ENCODE measurements around the gene MAN2A1. TPM values are rescaled to one million over a fixed set of nuclear protein-coding genes. Genes with fewer than 3 reads are reported as not detected.

Gene MAN2A1
- total RNA-seq, 4 donors from 2014 or later: 53.1 to 83.6 (median 59.3) TPM

- Histone ChIP-seq H3K27me3 (no peaks in the 10 kb centered on the region), H3K4me3 (replicated peaks in 1 of 3) (no peak overlapping the region), H3K4me1 (peaks cover 0 to 5% of the 10 kb centered on the region in 2 donors), H3K27ac (no peak overlapping the region), H3K36me3 (no peaks in the 10 kb centered on the region), H3K9me3 (no peaks in the 10 kb centered on the region)
- no peak for TF ChIP-seq POLR2A (IDR thresholded peaks at IDR 0.05)
- TF ChIP-seq, protein P1, sequence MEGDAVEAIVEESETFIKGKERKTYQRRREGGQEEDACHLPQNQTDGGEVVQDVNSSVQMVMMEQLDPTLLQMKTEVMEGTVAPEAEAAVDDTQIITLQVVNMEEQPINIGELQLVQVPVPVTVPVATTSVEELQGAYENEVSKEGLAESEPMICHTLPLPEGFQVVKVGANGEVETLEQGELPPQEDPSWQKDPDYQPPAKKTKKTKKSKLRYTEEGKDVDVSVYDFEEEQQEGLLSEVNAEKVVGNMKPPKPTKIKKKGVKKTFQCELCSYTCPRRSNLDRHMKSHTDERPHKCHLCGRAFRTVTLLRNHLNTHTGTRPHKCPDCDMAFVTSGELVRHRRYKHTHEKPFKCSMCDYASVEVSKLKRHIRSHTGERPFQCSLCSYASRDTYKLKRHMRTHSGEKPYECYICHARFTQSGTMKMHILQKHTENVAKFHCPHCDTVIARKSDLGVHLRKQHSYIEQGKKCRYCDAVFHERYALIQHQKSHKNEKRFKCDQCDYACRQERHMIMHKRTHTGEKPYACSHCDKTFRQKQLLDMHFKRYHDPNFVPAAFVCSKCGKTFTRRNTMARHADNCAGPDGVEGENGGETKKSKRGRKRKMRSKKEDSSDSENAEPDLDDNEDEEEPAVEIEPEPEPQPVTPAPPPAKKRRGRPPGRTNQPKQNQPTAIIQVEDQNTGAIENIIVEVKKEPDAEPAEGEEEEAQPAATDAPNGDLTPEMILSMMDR (IDR thresholded peaks at IDR 0.05): no peak
- DNase-seq: no peak
- intact Hi-C loops (cut with DNase I): no loop called here
These were observed 13.4 kb downstream of the MAN2A1 start for GRCh38 chr5:109703166-109703565.

DNA sequence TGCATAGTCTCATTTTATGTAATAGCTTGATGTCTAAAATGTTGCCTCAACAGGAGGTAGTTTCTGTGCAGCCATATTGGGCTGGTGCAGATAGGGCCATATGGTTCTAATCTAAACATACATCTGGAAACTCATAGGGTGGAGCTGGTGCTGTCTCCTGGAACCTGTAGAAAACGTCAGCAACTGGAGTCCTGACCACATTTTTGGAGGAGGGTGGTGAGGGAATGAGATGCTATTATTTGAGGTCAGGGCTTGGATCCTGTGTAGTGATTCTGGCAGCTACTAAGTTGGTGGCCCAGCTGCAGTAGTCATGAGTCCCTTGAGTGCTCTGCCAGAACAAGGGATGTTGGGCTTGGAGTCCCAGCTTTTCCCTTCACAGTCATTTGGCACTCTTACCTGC lies 14.1 kb downstream of the MAN2A1 start:
- Histone ChIP-seq H3K4me3 (replicated peaks in 1 of 3) (no peak overlapping the region), H3K27ac (no peak overlapping the region), H3K9me3 (no peaks in the 10 kb centered on the region), H3K27me3 (no peaks in the 10 kb centered on the region), H3K4me1 (peaks cover 0 to 5% of the 10 kb centered on the region in 2 donors), H3K36me3 (no peaks in the 10 kb centered on the region)
- TF ChIP-seq, protein P1 (IDR thresholded peaks at IDR 0.05): no peak
- no peak for TF ChIP-seq POLR2A (IDR thresholded peaks at IDR 0.05)
- intact Hi-C loops (cut with DNase I): no loop called here
- 64 to 88% methylated on average over 1 of the region's 1 CpG for WGBS, 2 donors
- DNase-seq: no peak

GRCh38 chr5:109704282-109704952 lies 14.7 kb downstream of the MAN2A1 start:
- intact Hi-C loops (cut with DNase I): no loop called here
- Histone ChIP-seq H3K36me3 (no peaks in the 10 kb centered on the region), H3K4me3 (replicated peaks in 1 of 3) (no peak overlapping the region), H3K27me3 (no peaks in the 10 kb centered on the region), H3K9me3 (no peaks in the 10 kb centered on the region), H3K27ac (no peak overlapping the region), H3K4me1 (peaks cover 0 to 5% of the 10 kb centered on the region in 2 donors)
- 82 to 83% methylated on average over 10 of the region's 10 CpGs for WGBS, 2 donors
- DNase-seq: no peak
- TF ChIP-seq, protein P1 (IDR thresholded peaks at IDR 0.05): no peak
- no peak for TF ChIP-seq POLR2A (IDR thresholded peaks at IDR 0.05)

- Histone ChIP-seq H3K9me3 (no peaks in the 10 kb centered on the region), H3K4me3 (replicated peaks in 1 of 3) (no peak overlapping the region), H3K27me3 (no peaks in the 10 kb centered on the region), H3K4me1 (peaks cover 0 to 5% of the 10 kb centered on the region in 2 donors), H3K36me3 (no peaks in the 10 kb centered on the region), H3K27ac (no peak overlapping the region)
- no peak for TF ChIP-seq POLR2A (IDR thresholded peaks at IDR 0.05)
- TF ChIP-seq, protein P1 (IDR thresholded peaks at IDR 0.05): no peak
- intact Hi-C loops (cut with DNase I): no loop called here
- no peak for DNase-seq
- 91 to 100% methylated on average over 1 of the region's 1 CpG for WGBS, 2 donors
These were observed 15.9 kb downstream of the MAN2A1 start for GRCh38 chr5:109705596-109705995.

DNA sequence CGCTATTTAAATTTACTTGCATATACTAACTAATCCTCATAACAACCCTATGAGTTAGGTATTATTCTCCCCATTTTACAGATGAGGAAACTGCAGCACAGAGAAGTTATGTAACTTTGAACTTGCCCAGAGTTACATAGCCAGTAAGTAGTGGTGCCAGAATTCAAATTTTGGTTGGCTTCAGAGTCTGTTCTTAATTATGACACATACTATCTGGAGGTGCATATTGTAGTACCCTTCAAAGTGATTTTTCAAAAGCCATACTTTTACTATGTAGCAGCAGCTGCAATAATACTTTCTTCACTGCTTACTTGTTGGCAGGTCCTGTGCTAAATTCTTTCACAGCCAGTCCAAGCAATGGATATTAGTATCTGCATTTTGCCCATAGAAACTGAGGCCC lies 16.4 kb downstream of the MAN2A1 start:
- DNase-seq: no peak
- Histone ChIP-seq H3K27ac (no peak overlapping the region), H3K9me3 (no peaks in the 10 kb centered on the region), H3K36me3 (no peaks in the 10 kb centered on the region), H3K4me1 (peaks cover 0 to 5% of the 10 kb centered on the region in 2 donors), H3K4me3 (replicated peaks in 1 of 3) (no peak overlapping the region), H3K27me3 (no peaks in the 10 kb centered on the region)
- intact Hi-C loops (cut with DNase I): no loop called here
- TF ChIP-seq, protein P1 (IDR thresholded peaks at IDR 0.05): no peak
- no peak for TF ChIP-seq POLR2A (IDR thresholded peaks at IDR 0.05)
- 100% methylated on average over 1 of the region's 1 CpG for WGBS, 2 donors
